Activated naive CD4-positive, alpha-beta T cell treated with anti-CD3 and anti-CD28 coated beads for 36 hours (primary cell): ENCODE results near the gene FOXB1. TPM values are rescaled to one million over a fixed set of nuclear protein-coding genes. Genes with fewer than 3 reads are reported as not detected.

ENCODE experiments used
- CTCF ChIA-PET: fragments of 350-600 bp; sonication (Branson Sonifier 250); formaldehyde crosslinking; loops from one replicate; lab custom pipeline; 2021; ENCODE audit warnings: antibody characterized with exemption; lab: Charles Lee
- DNase-seq: peaks from one replicate; pipeline ENCODE4 v3.0.0-alpha.2; 2020
- H3K27ac Mint-ChIP-seq: one replicate; pipeline ENCODE4 v1.8.0; 2021; ENCODE audit warnings: mild to moderate bottlenecking, mixed read lengths
- H3K27me3 Mint-ChIP-seq: one replicate; pipeline ENCODE4 v1.8.0; 2021; ENCODE audit warnings: low read depth, mixed read lengths
- H3K36me3 Mint-ChIP-seq: one replicate; pipeline ENCODE4 v1.8.0; 2021; ENCODE audit warnings: low read depth, mixed read lengths
- H3K4me1 Mint-ChIP-seq: one replicate; pipeline ENCODE4 v1.8.0; 2021; ENCODE audit warnings: low read depth, mixed read lengths
- H3K4me3 Mint-ChIP-seq: one replicate; pipeline ENCODE4 v1.8.0; 2021; ENCODE audit warnings: mild to moderate bottlenecking, moderate library complexity, mixed read lengths
- H3K9me3 Mint-ChIP-seq: one replicate; pipeline ENCODE4 v1.8.0; 2021; ENCODE audit warnings: mixed read lengths
- intact Hi-C: fragments of 100-400 bp; cut with micrococcal nuclease; formaldehyde crosslinking; loops from one replicate; pipeline ENCODE4 v1.15.1; 2023
- total RNA-seq, 2 experiments: library from RNA; stranded (reverse); gene quantifications; one replicate each; pipeline ENCODE4 v1.2.3, GENCODE V29; 2021

The FOXB1 gene
- total RNA-seq, 2 experiments from 2014 or later, result not detected

GRCh38 chr15:59999612-60000112 is 4.4 kb upstream of the FOXB1 start:
- intact Hi-C loops, result loop anchor here (5.0 to 10.0 kb wide), 5 partner anchors 245 to 475 kb away; partner anchors contain the start of gene ICE2
- Mint-ChIP-seq H3K4me1 (peaks cover 39% of the 10 kb centered on the region), H3K27ac (no peak overlapping the region), H3K27me3 (peaks cover 92% of the 10 kb centered on the region), H3K36me3 (no peaks in the 10 kb centered on the region), H3K4me3 (no peak overlapping the region), H3K9me3 (no peaks in the 10 kb centered on the region)
- CTCF ChIA-PET, result interaction anchor here (0.5 to 1.3 kb wide), 2 partner anchors 79 to 128 kb away, joined by 3 to 4 read pairs; no protein-coding TSS in a partner anchor
- DNase-seq, result no peak

GRCh38 chr15:60000113-60000823 is 3.8 kb upstream of the FOXB1 start:
- Mint-ChIP-seq H3K36me3 (no peaks in the 10 kb centered on the region), H3K27ac (peak overlapping the region; percentile 50), H3K27me3 (peaks cover 92% of the 10 kb centered on the region), H3K9me3 (no peaks in the 10 kb centered on the region), H3K4me1 (peaks cover 40% of the 10 kb centered on the region), H3K4me3 (no peak overlapping the region)
- CTCF ChIA-PET, result interaction anchor here (1.3 kb wide), 1 partner anchor 127 kb away, joined by 4 read pairs; no protein-coding TSS in a partner anchor
- intact Hi-C loops, result loop anchor here (10.0 kb wide), 2 partner anchors 465 to 475 kb away; partner anchors contain the start of gene ICE2
- DNase-seq, result no peak

GRCh38 chr15:60000824-60001609 is 3.1 kb upstream of the FOXB1 start:
- intact Hi-C loops, result loop anchor here (10.0 kb wide), 2 partner anchors 466 to 474 kb away; partner anchors contain the start of gene ICE2

GRCh38 chr15:60001610-60002527 is 2.2 kb upstream of the FOXB1 start:
- H3K9me3 Mint-ChIP-seq, result no peaks in the 10 kb centered on the region
- CTCF ChIA-PET, result interaction anchor here (0.7 to 1.1 kb wide), 2 partner anchors 84 to 311 kb away, joined by 4 read pairs; no protein-coding TSS in a partner anchor
- no peak for DNase-seq
- H3K27me3 Mint-ChIP-seq, result peaks cover 92% of the 10 kb centered on the region
- H3K36me3 Mint-ChIP-seq, result no peaks in the 10 kb centered on the region
- intact Hi-C loops, result loop anchor here (10.0 kb wide), 2 partner anchors 467 to 473 kb away; partner anchors contain the start of gene ICE2
- peaks cover 43% of the 10 kb centered on the region for H3K4me1 Mint-ChIP-seq
- no peak overlapping the region for H3K4me3 Mint-ChIP-seq
- H3K27ac Mint-ChIP-seq, result no peak overlapping the region

More at GRCh38 chr15:60000824-60001609, 3.1 kb upstream of the FOXB1 start:
- CTCF ChIA-PET, result no interaction called here
- Mint-ChIP-seq H3K9me3 (no peaks in the 10 kb centered on the region), H3K4me3 (no peak overlapping the region), H3K36me3 (no peaks in the 10 kb centered on the region), H3K27ac (no peak overlapping the region), H3K27me3 (peaks cover 92% of the 10 kb centered on the region), H3K4me1 (peaks cover 44% of the 10 kb centered on the region)
- no peak for DNase-seq

GRCh38 chr15:60002528-60003218 is 1.4 kb upstream of the FOXB1 start:
- no peak for DNase-seq
- no peaks in the 10 kb centered on the region for H3K36me3 Mint-ChIP-seq
- peaks cover 38% of the 10 kb centered on the region for H3K4me1 Mint-ChIP-seq
- no peak overlapping the region for H3K4me3 Mint-ChIP-seq
- H3K27ac Mint-ChIP-seq, result no peak overlapping the region
- H3K9me3 Mint-ChIP-seq, result no peaks in the 10 kb centered on the region
- CTCF ChIA-PET, result interaction anchor here (0.6 to 1.1 kb wide), 3 partner anchors 85 to 312 kb away, joined by 3 to 4 read pairs (median 4); no protein-coding TSS in a partner anchor
- intact Hi-C loops, result loop anchor here (10.0 kb wide), 2 partner anchors 468 to 472 kb away; partner anchors contain the start of gene ICE2
- H3K27me3 Mint-ChIP-seq, result peaks cover 90% of the 10 kb centered on the region

- H3K27me3 Mint-ChIP-seq, result peaks cover 89% of the 10 kb centered on the region
- CTCF ChIA-PET, result interaction anchor here (0.6 to 2.5 kb wide), 8 partner anchors 9 to 293 kb away, joined by 3 to 14 read pairs (median 4); no protein-coding TSS in a partner anchor
- peaks cover 38% of the 10 kb centered on the region for H3K4me1 Mint-ChIP-seq
- H3K4me3 Mint-ChIP-seq, result peak overlapping the region; percentile 82
- intact Hi-C loops, result loop anchor here (2.0 to 10.0 kb wide), 3 partner anchors 395 to 471 kb away; partner anchors contain the start of gene ICE2
- no peaks in the 10 kb centered on the region for H3K36me3 Mint-ChIP-seq
- H3K27ac Mint-ChIP-seq, result no peak overlapping the region
- no peaks in the 10 kb centered on the region for H3K9me3 Mint-ChIP-seq
- DNase-seq, result peak; percentile 21
Observed at GRCh38 chr15:60003243-60004008, 685 bp upstream of the FOXB1 start.

GRCh38 chr15:60004846-60005351 is 788 bp downstream of the FOXB1 start:
- Mint-ChIP-seq H3K27ac (no peak overlapping the region), H3K4me3 (peak overlapping the region; percentile 82), H3K4me1 (peaks cover 34% of the 10 kb centered on the region), H3K9me3 (no peaks in the 10 kb centered on the region), H3K27me3 (peaks cover 89% of the 10 kb centered on the region), H3K36me3 (no peaks in the 10 kb centered on the region)
- CTCF ChIA-PET, result interaction anchor here (0.8 to 2.5 kb wide), 6 partner anchors 8 to 295 kb away, joined by 3 to 14 read pairs (median 5); no protein-coding TSS in a partner anchor
- intact Hi-C loops, result loop anchor here (2.0 to 10.0 kb wide), 4 partner anchors 72 to 470 kb away; partner anchors contain the start of gene ICE2
- peak; percentile 25 for DNase-seq

- peak; percentile 13 for DNase-seq
- CTCF ChIA-PET, result interaction anchor here (0.8 to 2.5 kb wide), 4 partner anchors 8 to 88 kb away, joined by 3 to 14 read pairs (median 6); no protein-coding TSS in a partner anchor
- Mint-ChIP-seq H3K27ac (peak overlapping the region; percentile 50), H3K4me1 (peaks cover 29% of the 10 kb centered on the region), H3K36me3 (no peaks in the 10 kb centered on the region), H3K27me3 (peaks cover 87% of the 10 kb centered on the region), H3K9me3 (no peaks in the 10 kb centered on the region), H3K4me3 (peak overlapping the region; percentile 82)
- intact Hi-C loops, result loop anchor here (1.0 to 10.0 kb wide), 8 partner anchors 8 to 471 kb away; partner anchors contain the start of genes BNIP2 and ICE2
Observed at GRCh38 chr15:60005352-60006202, 1.5 kb downstream of the FOXB1 start.

- Mint-ChIP-seq H3K27me3 (peaks cover 87% of the 10 kb centered on the region), H3K4me1 (peaks cover 26% of the 10 kb centered on the region), H3K4me3 (peak overlapping the region; percentile 82), H3K9me3 (no peaks in the 10 kb centered on the region), H3K27ac (peak overlapping the region; percentile 68), H3K36me3 (no peaks in the 10 kb centered on the region)
- CTCF ChIA-PET, result interaction anchor here (0.6 to 1.4 kb wide), 3 partner anchors 9 to 88 kb away, joined by 5 to 6 read pairs (median 5); no protein-coding TSS in a partner anchor
- intact Hi-C loops, result loop anchor here (1.0 to 10.0 kb wide), 7 partner anchors 9 to 472 kb away; partner anchors contain the start of genes BNIP2 and ICE2
- DNase-seq, result peak; percentile 83
Observed at GRCh38 chr15:60006203-60006862, 2.2 kb downstream of the FOXB1 start.
